GM21367 (cell line): ENCODE measurements around the gene S100A6.
"Not testable (repeated sequence)": the region's sequence is repeated elsewhere in the genome, so short reads cannot be mapped to it uniquely, and the experiment has no call there.

Experiments used
- ATAC-seq: cut with Tn5 transposase; IDR thresholded peaks from one replicate; pipeline ENCODE4 v1.9.1; 2021; ENCODE audit not compliant: unreplicated experiment

S100A6 gene

DNA sequence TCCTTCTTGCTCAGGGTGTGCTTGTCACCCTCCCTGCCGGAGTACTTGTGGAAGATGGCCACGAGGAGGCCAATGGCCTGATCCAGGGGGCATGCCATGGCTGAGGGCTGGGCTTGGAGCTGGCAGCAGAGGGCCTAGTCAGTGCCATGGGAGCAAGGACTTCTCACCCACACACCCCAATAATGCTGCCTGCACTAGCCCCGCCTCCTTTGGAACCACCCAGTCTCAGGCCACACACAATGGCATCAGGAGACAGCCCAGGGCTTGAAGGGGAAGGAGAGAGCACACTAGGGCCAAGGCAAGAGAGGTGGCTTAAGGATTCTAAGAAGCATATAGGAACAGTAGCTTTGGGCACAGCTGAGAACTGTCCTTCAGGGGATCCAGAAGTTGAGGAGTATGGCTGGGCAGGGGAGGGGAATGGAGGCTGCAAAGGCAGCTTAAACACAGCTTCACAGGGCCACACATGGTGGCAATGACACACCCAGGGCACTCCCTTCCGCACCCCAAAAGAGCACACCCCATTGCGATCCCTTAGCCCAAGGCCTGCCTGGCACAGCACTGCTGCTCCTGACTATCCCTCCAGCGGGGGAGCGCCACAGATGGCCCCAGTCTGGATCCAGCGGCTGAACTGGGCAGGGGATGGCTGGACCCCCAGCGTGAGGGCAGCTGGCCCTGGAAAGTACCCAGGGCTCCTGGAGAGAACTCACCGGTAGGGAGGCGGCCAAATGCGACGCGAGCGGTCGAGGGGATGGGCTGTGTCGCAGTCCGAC is at the start of gene S100A6:
TSS of gene S100A6 (minus strand) at position 750 of the 770 bp plus-strand sequence. CDS start at position 98, 652 bp downstream.
- no peak for ATAC-seq

DNA sequence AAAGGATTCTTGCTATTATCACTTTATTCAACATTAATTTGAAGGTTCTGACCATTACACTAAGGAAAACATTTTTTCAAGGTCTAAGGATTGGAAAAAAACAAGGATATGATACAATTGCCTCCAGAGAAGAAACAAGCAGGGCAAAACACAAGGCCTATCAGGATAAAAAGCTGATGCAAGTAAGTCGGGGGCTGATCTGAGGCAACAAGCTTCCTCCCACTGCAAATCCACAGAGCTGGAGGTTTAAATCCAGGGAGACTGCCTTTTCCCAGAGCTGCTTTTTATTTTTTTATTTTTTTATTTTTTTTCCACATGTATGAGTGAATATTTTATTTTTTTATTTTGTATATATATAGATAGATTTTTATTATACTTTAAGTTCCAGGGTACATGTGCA is 49.2 kb upstream of the S100A6 start:
- ATAC-seq = no peak

DNA sequence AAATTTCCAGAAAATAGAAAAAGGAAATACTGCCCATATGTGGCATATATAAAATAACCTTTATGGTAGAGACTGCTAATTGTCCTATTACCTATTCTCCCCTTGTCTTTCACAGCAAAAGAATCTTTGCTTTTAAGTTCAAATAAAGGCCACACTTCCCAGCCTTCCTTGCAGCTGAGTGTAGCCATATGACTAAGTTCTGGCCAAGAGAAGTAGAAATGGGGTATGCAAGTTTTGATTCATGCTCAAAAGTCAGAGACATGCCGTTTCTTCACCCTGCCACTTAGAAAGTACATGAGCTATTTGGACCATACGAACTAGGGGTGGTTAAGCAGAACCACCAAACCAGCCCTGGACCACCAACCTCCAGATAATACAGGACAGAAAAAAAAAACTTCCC is 48.2 kb upstream of the S100A6 start:
- ATAC-seq = no peak

DNA sequence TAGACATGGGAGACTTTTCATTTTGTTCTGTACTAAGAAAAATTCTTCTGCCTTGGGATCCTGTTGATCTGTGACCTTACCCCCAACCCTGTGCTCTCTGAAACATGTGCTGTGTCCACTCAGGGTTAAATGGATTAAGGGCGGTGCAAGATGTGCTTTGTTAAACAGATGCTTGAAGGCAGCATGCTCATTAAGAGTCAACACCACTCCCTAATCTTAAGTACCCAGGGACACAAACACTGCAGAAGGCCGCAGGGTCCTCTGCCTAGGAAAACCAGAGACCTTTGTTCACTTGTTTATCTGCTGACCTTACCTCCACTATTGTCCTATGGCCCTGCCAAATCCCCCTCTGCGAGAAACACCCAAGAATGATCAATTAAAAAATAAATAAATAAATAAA is 47.7 kb upstream of the S100A6 start:
- ATAC-seq = not testable (repeated sequence)

DNA sequence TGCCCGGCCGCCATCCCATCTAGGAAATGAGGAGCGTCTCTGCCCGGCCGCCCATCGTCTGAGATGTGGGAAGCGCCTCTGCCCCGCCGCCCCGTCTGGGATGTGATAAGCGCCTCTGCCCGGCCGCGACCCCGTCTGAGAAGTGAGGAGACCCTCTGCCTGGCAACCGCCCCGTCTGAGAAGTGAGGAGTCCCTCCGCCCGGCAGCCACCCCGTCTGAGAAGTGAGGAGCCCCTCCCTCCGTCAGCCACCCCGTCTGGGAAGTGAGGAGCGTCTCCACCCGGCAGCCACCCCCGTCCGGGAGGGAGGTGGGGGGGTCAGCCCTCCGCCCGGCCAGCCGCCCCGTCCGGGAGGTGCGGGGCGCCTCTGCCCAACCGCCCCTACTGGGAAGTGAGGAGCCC is 47.0 kb upstream of the S100A6 start:
- not testable (repeated sequence) for ATAC-seq

DNA sequence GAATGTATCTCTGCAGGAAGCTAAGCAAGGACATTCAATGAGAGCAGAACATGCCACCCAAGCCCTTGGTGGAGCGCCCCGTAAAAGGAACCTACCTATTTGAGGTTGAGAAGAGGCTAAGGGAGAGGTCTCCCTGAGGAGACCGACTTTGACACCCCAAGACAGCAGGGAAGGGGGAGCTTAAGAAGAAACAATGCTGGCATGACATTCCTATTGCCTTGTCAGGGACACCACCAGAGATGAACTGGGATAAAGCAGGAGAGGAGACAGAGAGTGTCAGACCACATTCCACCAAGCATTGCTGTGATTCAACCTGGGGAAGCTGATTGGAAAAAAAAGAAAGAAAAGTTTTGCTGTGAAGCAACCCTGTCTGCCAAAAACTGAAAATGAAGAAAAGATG is 43.1 kb upstream of the S100A6 start:
- ATAC-seq = no peak

DNA sequence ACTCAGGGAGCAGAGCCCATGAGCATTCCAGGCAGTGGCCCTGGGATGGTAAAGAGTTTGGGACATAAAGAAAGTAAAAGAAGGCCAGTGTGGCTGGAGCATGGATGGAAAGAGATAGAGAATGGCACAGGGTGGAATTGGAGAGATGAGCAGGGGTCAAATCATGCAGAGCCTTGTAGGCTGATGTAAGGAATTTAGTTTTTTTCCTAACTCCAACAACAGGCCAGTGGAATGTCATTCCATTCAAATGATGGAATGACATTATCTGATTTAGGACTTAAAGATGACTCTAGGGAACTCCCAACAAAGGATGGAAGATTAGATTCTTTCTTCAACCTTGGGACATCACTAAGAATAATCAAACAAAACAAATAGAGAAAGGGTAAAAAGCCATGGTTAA is 42.7 kb upstream of the S100A6 start:
- no peak for ATAC-seq

DNA sequence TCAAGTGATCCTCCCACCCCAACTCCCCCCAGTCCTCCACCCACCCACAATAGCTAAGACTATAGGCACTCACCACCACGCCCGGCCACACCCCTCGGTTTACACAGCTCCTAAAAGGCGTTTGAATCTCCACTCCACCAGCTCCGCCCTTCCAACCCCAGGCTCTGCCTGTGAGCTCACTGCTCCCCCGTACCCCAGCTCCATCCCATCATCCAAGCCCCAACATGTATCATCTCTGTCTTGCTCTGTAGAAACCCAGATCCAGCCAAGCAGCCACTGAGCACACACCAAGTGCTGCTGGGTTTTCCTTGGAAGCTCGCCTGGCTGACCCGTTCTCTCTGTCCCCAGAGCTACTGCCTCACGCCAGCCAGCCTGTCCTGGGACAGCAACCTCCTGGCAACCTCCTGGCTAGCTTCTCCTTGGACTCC is 41.8 kb upstream of the S100A6 start:
- no peak for ATAC-seq

DNA sequence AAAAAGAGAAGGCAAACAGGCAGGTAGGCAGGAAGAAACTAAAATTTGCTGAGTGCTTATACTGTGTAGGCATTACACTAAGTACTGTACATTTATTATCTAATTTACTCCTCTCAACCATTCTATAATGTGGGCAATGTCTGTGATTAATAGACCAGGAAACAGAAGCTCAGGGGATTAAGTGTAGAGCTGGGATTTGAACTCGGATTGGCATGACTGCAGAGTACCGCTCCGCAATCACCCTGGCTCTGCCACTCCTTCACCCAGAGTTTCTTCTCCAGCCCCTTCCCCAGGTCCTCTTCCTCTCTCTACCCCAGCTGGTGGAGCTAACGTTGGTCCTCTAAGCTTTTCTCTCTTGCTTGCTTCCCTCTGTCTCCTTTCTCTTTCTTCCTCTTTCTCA is 41.3 kb upstream of the S100A6 start:
- ATAC-seq = no peak

DNA sequence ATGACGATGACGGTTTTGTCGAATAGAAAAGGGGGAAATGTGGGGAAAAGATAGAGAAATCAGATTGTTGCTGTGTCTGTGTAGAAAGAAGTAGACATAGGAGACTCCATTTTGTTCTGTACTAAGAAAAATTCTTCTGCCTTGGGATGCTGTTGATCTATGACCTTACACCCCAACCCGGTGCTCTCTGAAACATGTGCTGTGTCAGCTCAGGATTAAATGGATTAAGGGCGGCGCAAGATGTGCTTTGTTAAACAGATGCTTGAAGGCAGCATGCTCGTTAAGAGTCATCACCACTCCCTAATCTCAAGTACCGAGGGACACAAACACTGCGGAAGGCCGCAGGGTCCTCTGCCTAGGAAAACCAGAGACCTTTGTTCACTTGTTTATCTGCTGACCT is 39.7 kb upstream of the S100A6 start:
- not testable (repeated sequence) for ATAC-seq

DNA sequence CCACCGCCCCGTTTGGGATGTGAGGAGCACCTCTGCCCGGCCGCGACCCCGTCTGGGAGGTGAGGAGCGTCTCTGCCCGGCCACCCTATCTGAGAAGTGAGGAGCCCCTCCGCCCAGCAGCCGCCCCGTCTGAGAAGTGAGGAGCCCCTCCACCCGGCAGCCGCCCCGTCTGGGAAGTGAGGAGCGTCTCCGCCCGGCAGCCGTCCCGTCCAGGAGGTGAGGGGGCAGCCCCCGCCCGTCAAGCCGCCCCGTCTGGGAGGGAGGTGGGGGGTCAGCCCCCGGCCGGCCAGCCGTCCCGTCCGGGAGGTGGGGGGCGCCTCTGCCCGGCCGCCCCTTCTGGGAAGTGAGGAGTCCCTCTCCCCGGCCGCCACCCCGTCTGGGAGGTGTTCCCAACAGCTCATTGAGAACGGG is 39.3 kb upstream of the S100A6 start:
- ATAC-seq = not testable (repeated sequence)

DNA sequence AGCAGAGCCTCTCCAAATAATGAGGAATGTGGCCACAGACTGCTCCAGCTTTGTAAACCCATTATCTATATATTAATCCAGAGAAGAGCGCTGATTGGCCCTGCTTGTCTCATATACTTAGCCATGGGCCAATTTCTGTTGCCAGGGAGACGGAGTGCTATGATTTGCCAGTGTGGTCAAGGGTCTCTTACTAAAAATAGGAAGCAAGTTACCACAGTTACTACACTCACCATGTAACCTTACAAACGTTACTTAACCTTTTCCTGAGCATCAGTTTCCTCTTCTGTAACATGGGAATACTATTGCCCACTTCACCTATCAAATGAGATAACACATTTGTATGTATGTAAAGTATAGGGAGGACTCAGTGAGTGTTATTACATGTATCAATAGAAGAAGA is 37.6 kb upstream of the S100A6 start:
- ATAC-seq = no peak

DNA sequence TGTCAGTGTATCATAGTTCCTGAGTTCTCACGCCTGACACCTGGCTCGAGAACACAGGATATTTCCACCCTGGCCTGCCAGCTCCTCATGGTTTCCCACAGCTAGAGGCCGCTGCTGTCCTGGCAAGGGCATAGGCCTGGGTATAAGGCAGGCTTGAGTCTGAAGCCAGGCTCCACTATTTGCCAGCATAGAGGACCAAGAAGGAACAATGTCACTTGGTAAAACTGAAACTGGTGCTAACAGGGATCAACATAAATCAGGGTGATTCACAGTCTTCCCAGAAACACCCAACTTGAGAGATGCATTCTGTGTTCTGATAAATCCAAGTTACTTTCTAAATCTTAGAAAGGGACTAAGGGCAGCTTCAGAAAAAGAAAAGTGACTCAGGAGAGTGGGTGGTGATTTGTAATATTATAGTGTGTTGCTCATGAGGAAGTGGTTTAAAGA is 36.8 kb upstream of the S100A6 start:
- ATAC-seq = no peak

DNA sequence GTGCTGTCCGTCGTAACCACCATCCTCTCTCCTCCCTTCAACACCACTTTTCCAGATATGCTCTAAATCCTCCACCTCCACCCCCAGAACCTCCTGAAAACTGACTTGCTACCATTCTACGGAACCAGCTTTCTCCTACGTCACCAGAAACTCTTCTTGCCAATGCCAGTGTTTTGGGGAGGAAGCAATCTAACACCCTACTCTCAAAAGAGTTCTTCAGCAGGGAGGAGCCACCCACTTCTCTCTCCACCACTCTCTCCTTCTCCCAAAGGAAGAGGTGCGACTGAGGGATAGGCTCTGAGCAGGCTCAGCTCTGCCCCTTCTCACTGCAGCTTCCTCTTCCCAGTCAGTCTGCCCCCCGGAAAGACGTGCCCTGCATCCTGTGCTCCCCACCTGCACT is 35.9 kb upstream of the S100A6 start:
- no peak for ATAC-seq

DNA sequence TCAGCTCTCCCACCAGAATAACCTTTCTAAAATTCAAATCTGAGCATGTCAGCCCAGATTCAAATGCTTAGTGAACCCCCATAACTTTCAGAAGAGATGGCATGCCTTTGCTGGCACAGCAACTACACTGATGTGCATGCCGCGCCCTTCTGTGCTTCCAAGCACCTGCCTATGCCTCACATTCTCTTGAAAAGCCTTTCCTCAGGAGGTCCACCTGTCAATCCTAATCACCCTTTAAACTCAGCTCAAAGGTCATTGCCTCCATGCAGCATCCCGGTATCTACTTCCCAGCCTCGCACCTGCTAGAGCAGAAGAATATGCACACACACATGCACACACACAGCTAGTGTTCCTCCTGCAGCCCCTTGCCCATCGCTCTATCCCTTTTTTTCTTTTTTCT is 35.1 kb upstream of the S100A6 start:
- ATAC-seq = no peak

DNA sequence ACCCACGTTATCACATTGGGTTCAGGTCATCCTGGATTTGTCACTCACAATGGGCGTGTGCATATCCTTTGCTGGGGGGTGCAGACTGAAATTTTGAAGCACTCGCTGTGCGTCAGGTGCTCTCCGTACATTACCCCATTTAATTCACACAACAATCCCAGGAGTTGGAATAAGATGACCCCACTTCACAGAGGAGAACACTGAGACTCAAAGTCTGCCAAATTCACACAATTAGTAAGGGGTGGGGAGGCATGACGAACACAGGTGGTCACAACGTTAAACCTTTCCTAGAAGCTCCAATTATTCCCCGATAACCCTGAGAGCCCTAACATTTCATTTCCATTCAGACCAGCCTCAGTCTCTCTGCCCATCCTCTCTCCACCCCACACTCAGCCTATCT is 33.7 kb upstream of the S100A6 start:
- ATAC-seq = no peak

DNA sequence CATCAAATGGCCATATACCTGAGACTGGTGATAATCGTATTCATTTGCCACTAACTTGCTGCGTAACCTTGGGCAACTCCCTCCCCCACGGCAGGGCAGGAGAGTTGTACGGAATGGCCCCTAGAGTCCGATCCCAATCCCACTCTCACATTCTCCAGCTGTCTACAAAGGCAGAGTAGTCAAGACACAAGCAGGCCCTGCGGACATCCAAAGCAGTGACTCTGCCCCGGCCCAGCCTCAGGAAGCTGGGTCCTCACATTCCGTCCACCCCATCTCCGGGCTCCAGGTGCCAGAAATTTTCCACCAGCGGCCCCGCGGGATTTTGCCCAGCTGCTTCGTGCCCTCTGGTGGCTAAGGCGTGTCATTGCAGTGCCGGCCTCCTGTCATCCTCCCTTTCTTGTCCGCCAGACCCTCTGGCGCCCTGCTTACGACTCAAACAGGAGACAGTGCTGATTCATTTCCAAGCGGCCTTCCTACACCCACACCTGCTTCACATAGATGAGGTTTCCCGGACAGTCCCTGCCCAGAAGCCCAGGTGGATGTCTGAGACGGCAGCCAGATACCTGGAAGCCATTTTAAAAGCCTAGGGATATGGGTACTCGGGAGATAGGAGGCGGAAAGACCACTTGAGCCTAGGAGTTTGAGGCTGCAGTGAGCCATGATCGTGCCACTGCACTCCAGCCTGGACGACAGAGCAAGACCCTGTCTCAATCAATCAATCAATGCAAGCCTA is 32.7 kb upstream of the S100A6 start:
- no peak for ATAC-seq

DNA sequence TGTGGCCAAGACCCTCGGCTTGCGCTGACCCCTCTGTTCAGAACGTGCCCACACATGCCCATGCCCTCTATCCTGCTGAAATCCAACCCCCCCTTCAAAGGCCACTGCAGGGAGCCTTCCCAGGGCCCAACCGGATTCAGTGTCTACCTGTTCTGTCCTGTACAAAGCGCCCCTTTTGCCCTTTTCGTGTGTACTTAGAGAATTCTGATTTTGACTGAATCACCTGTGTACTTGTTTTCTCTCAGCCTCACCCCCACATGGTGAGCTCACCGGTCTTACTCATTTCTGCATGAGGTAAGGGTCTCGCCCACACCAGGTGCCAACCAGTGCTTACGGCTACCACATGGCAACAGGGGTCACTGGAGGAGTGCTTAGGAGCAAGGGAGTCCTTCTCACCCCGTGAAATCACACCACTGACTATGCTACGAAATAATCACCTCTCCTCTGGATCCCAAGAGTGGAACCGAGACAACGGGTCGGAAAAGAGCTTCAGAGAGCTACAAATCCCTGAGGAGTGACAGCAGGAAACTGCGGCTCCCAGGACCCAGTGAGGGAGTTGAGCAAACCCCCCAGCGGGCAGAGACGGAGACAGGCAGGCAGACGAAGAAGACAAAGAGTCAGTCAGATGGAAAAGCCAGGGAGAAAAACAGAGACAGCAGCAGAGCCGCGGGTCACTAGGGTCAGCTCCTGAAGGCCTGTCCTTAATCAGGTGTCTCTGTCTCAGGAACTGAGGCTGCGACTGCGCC is 32.0 kb upstream of the S100A6 start:
- no peak for ATAC-seq

DNA sequence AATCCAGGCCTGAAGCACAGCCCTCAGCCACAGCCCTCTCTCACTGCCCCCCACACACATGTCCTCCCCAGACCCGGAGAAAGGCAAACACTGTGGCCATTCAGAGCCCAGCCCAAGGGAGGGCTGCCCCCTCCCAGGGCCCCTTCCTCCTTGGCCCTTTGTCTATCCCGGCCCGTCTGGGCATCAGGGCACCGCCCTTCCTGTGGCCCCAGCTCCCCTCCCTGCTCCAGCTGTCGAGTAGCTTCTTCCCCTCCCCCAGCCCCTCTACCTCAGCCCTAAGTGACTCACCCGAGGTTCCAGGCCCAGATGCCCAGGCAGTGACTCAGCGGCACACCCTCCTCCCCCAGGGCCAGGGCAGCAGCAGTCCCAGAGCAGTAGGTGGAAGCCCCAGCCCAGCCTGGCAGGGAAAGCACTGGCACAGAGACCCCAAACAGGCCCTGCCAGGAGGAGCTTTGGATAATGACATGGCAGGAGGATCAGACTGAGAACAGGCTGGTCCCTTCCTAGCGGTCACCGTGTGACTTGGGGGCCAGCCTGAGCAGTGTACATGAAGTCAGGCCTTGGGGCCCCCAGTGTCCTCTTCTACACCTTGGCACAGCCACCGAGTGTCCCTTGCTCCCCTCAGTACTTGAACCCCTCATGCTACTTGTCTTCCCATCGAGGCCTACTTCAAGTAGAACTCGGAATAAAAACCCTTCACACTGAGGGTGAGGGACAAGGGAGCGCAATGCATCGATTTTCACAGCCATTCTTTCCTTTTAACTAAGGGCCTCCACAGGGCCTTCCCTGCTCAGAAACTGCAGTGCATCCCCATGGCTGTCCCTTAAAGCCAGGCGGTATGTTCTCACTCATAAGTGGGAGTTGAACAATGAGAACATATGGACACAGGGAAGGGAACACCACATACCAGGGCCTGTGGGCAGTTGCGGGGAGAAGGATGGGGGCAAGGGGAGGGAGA is 30.9 kb upstream of the S100A6 start:
- peak; percentile 38 for ATAC-seq

DNA sequence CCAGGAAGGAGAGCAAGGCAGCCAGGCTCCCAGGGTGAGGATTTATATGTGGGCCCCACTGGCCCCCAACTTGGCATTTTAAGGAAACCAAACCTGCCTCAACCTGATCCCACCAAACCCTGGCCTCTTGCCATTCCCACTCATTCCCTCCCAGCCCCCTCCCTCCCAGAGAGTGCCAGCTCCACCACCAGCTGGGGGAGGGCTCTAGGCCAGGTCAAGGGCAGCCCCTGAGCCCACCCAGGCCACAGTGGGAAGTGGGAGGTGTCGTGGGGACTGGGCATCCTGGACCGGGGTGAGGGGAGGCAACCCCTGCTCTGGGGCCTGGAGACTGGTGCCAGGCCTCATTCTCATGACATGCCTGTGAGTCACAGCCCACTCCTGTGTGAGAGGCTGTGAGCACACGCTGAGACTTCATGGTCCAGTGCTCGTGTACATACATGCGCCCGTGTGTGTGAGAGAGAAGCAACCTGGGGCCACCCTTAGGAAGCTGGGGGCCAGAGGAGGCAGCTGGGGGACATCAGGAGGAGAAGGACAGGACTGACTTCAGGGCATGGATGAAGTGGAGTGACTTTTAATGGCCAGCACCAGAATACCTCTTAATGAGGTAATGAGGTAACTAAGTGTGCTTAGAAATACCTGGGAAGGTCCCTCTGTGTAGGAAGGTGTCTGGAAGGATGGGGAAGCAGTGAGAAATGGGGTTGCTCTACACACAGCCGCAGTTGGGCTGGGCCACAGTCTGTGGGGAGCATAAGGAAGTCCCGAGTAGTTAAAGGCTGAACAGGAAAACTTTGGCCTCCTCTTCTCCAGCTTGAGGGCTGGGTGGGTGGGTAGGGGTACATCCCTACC is 30.0 kb upstream of the S100A6 start, which contains the start of gene S100A2:
TSS of gene S100A2 (minus strand) at position 316 of the 846 bp plus-strand sequence. CDS start 1,967 bp downstream, outside the sequence.
- ATAC-seq = no peak
